H1 (cell line): ENCODE results near the gene CCDC102A. TPM values are rescaled to one million over a fixed set of nuclear protein-coding genes. Genes with fewer than 3 reads are reported as not detected.

ENCODE experiments used
- CBX5 ChIP-seq: fragments of 300-800, 300-1000 bp; sonication (generic); IDR thresholded peaks from 2 replicates; pipeline ENCODE4 v1.7.1; 2016; ENCODE audit warnings: antibody characterized with exemption, low read length, low read depth
- polyA plus RNA-seq, 7 experiments: library from polyadenylated mRNA; depleted of rRNA in 3 of 7; stranded (reverse) in 5 of 7; unstranded in 2 of 7; fragments of >200 nt in 5 of 7; fragments of 200-250 nt in 2 of 7; gene quantifications; 1 replicate in 5 of 7; 2 replicates in 1 of 7; 4 replicates in 1 of 7; pipeline versions ENCODE4 v1.2.1 to v1.2.3, GENCODE V29; 2011 to 2013; ENCODE audit warnings: missing spikeins in 2 of 7, mixed read lengths in 2 of 7
- total RNA-seq: library from RNA; stranded (reverse); fragmentation: NEBNext Ultra II Directional; extraction: Animal tissue kit (Norgen Biotek cat#: 25700); gene quantifications from 2 replicates; pipeline ENCODE4 v1.2.1, GENCODE V29; 2021

CCDC102A gene
- total and polyA plus RNA-seq, 2 of the 8 experiments (the other 6 are each of a cell fraction or from before 2014, with no cell fraction given) = 4.0 to 7.5 TPM

- TF ChIP-seq CBX5 = no peak
These were observed 2.9 kb upstream of the CCDC102A start (continued) for GRCh38 chr16:57539072-57539796.
